Testis (tissue), 3 donors: Measurements from ENCODE around the gene CEP152. TPM values are rescaled to one million over a fixed set of nuclear protein-coding genes. Genes with fewer than 3 reads are reported as not detected.
A peak's percentile ranks its signal among the peaks of the same experiment; 100 is the strongest.

Experiments
- DNase-seq: peaks from one replicate; pipeline ENCODE4 v3.0.0-alpha.2; 2019
- H3K27ac ChIP-seq, 2 donors: fragments of 200-600 bp; sonication (generic); one replicate each; pipeline ENCODE4 v1.5.1; 2019
- H3K27me3 ChIP-seq: fragments of 200-600 bp; sonication (generic); one replicate; pipeline ENCODE4 v1.5.1; 2019
- H3K36me3 ChIP-seq: fragments of 200-600 bp; sonication (generic); one replicate; pipeline ENCODE4 v1.5.1; 2017; ENCODE audit warnings: low read depth; ENCODE audit errors: missing control alignments
- H3K4me1 ChIP-seq: fragments of 200-600 bp; sonication (generic); one replicate; pipeline ENCODE4 v1.5.1; 2019
- H3K4me3 ChIP-seq, 2 donors: fragments of 200-600 bp; sonication (generic); one replicate each; pipeline ENCODE4 v1.5.1; 2017 to 2019
- H3K9me3 ChIP-seq: fragments of 200-600 bp; sonication (generic); one replicate; pipeline ENCODE4 v1.5.1; 2017
- CTCF ChIP-seq, 3 experiments: fragments of 450-650 bp in 2 of 3; fragments of 200-600 bp in 1 of 3; sonication (generic) in 1 of 3; IDR thresholded peaks; one replicate each; pipeline ENCODE4 v1.5.1; 2016 to 2019; ENCODE audit warnings: antibody characterized with exemption in 3 of 3, mild to moderate bottlenecking in 2 of 3, moderate library complexity in 1 of 3
- POLR2A ChIP-seq: fragments of 450-650 bp; IDR thresholded peaks from one replicate; pipeline ENCODE4 v1.6.1; 2017; ENCODE audit warnings: antibody characterized with exemption, mild to moderate bottlenecking, moderate library complexity
- WGBS, 2 donors: methylation state at CpG; one replicate each; pipeline ENCODE4 v1.1.5; 2018; 5-methylcytosine and 5-hydroxymethylcytosine counted together
- intact Hi-C: fragments of 100-400 bp; cut with DNase I; formaldehyde crosslinking; loops from one replicate; pipeline ENCODE4 v1.15.1; 2023; ENCODE audit warnings: low total_unique reads
- polyA plus RNA-seq: library from polyadenylated mRNA; stranded (reverse); fragments of 350-450 nt; fragmentation: Illumina TruSeq; extraction: RNeasy Lipid Tissue Mini Kit (QIAGEN cat#74804); gene quantifications from one replicate; pipeline ENCODE4 v1.2.3, GENCODE V29; 2014; ENCODE audit warnings: low read depth, low replicate concordance; ENCODE audit not compliant: insufficient read depth
- total RNA-seq, 2 donors: library from RNA; depleted of rRNA; stranded (reverse); fragments of >200 nt; gene quantifications; one replicate each; pipeline ENCODE4 v1.2.3, GENCODE V29; 2016

CEP152 gene
- total and polyA plus RNA-seq, 3 donors from 2014 or later: 11.5 to 66.3 (median 34.7) TPM

- H3K4me3 ChIP-seq: no peak overlapping the region
- DNase-seq: no peak
- H3K9me3 ChIP-seq: no peaks in the 10 kb centered on the region
- intact Hi-C loops: no loop called here
- H3K27ac ChIP-seq: no peak overlapping the region
- WGBS, 2 donors: 93 to 95% methylated on average over 5 of the region's 5 CpGs
- H3K27me3 ChIP-seq: no peaks in the 10 kb centered on the region
- no peaks in the 10 kb centered on the region for H3K36me3 ChIP-seq
- H3K4me1 ChIP-seq: no peaks in the 10 kb centered on the region
- TF ChIP-seq CTCF (IDR thresholded peaks at IDR 0.05) (no peak), POLR2A (no peak)
Measured at GRCh38 chr15:48781481-48782081, 29.3 kb downstream of the CEP152 start.

GRCh38 chr15:48781017-48781416 lies 29.9 kb downstream of the CEP152 start:
- 80 to 84% methylated on average over 2 of the region's 2 CpGs for WGBS, 2 donors
- no peak for DNase-seq
- intact Hi-C loops: no loop called here
- Histone ChIP-seq H3K36me3 (no peaks in the 10 kb centered on the region), H3K27ac (no peak overlapping the region), H3K4me3 (no peak overlapping the region), H3K9me3 (no peaks in the 10 kb centered on the region), H3K4me1 (no peaks in the 10 kb centered on the region), H3K27me3 (no peaks in the 10 kb centered on the region)
- TF ChIP-seq POLR2A (no peak), CTCF (IDR thresholded peaks at IDR 0.05) (no peak)

GRCh38 chr15:48778331-48778730 lies 32.5 kb downstream of the CEP152 start:
- intact Hi-C loops: no loop called here
- H3K27ac ChIP-seq: peak overlapping the region; percentile 53 to 76
- 70 to 77% methylated on average over 10 of the region's 10 CpGs for WGBS, 2 donors

GRCh38 chr15:48777645-48778330 lies 33.1 kb downstream of the CEP152 start:
- TF ChIP-seq CTCF (IDR thresholded peaks at IDR 0.05): no peak
- TF ChIP-seq POLR2A: no peak
- Histone ChIP-seq H3K9me3 (no peaks in the 10 kb centered on the region), H3K27ac (peak overlapping the region; percentile 53 to 76), H3K4me3 (no peak overlapping the region), H3K27me3 (no peaks in the 10 kb centered on the region), H3K4me1 (no peaks in the 10 kb centered on the region), H3K36me3 (no peaks in the 10 kb centered on the region)
- intact Hi-C loops: no loop called here
- 48 to 49% methylated on average over 1 of the region's 1 CpG for WGBS, 2 donors
- no peak for DNase-seq

More at GRCh38 chr15:48778331-48778730, 32.5 kb downstream of the CEP152 start:
- Histone ChIP-seq H3K27me3 (no peaks in the 10 kb centered on the region), H3K4me3 (no peak overlapping the region), H3K9me3 (no peaks in the 10 kb centered on the region), H3K4me1 (no peaks in the 10 kb centered on the region), H3K36me3 (no peaks in the 10 kb centered on the region)
- TF ChIP-seq CTCF (IDR thresholded peaks at IDR 0.05): no peak
- TF ChIP-seq POLR2A: no peak
- DNase-seq: no peak
